HuH-7 (cell line): Measurements from ENCODE around the gene ATP8B4.

Experiments used
- DNase-seq: peaks from one replicate; pipeline ENCODE4 v3.0.0; 2011; ENCODE audit warnings: low spot score

Gene ATP8B4

GRCh38 chr15:49809894-49810609, 309.0 kb downstream of the ATP8B4 start:
- DNase-seq: no peak

- DNase-seq: no peak
Measured at GRCh38 chr15:49808341-49808740, 310.7 kb downstream of the ATP8B4 start.
